Stimulated activated memory B cell treated with anti-CD40 and anti-IgM and Interleukin-4, amounts not matched to agents 10 μg/mL and 1 μg/mL and 100 μg/mL, for 72 hours (primary cell): ENCODE measurements around the gene CMC1.
"Not testable (repeated sequence)": the region's sequence is repeated elsewhere in the genome, so short reads cannot be mapped to it uniquely, and the experiment has no call there.

Experiments used
- ATAC-seq: fragments of 150-1000 bp; cut with Tn5 transposase; 2 replicates; pipeline ENCODE4 v1.10.0; 2021
- H3K27ac Mint-ChIP-seq: one replicate; pipeline ENCODE4 v1.8.0; 2022; ENCODE audit warnings: mild to moderate bottlenecking, mixed read lengths
- H3K27me3 Mint-ChIP-seq: one replicate; pipeline ENCODE4 v1.8.0; 2022; ENCODE audit warnings: mixed read lengths
- H3K36me3 Mint-ChIP-seq: one replicate; pipeline ENCODE4 v1.8.0; 2022; ENCODE audit warnings: mixed read lengths
- H3K4me1 Mint-ChIP-seq: one replicate; pipeline ENCODE4 v1.8.0; 2022; ENCODE audit warnings: mixed read lengths
- H3K4me3 Mint-ChIP-seq: one replicate; pipeline ENCODE4 v1.8.0; 2022; ENCODE audit warnings: mild to moderate bottlenecking, moderate library complexity, mixed read lengths
- H3K9me3 Mint-ChIP-seq: one replicate; pipeline ENCODE4 v1.8.0; 2022; ENCODE audit warnings: mixed read lengths

CMC1 gene

GRCh38 chr3:28241221-28242160 is at the start of gene CMC1:
TSS of gene CMC1 (plus strand) at chr3:28241619. CDS start at chr3:28241794, 175 bp downstream.
- ATAC-seq, result peak; percentile 98
- H3K4me1 Mint-ChIP-seq, result peaks cover 29% of the 10 kb centered on the region

GRCh38 chr3:28198161-28198560 is 43.3 kb upstream of the CMC1 start:
- peak; percentile 46 for ATAC-seq
- H3K4me1 Mint-ChIP-seq, result no peaks in the 10 kb centered on the region
- no peak overlapping the region for H3K4me3 Mint-ChIP-seq
- no peaks in the 10 kb centered on the region for H3K36me3 Mint-ChIP-seq
- no peaks in the 10 kb centered on the region for H3K9me3 Mint-ChIP-seq
- peaks cover 17% of the 10 kb centered on the region for H3K27me3 Mint-ChIP-seq
- no peak overlapping the region for H3K27ac Mint-ChIP-seq

More at GRCh38 chr3:28241221-28242160, at the start of gene CMC1:
- H3K27ac Mint-ChIP-seq, result peak within 1 kb of the TSS; percentile 81
- H3K36me3 Mint-ChIP-seq, result no peaks in the 10 kb centered on the region
- no peaks in the 10 kb centered on the region for H3K27me3 Mint-ChIP-seq
- no peaks in the 10 kb centered on the region for H3K9me3 Mint-ChIP-seq
- H3K4me3 Mint-ChIP-seq, result peak within 1 kb of the TSS; percentile 88

GRCh38 chr3:28198974-28199373 is 42.4 kb upstream of the CMC1 start:
- H3K27me3 Mint-ChIP-seq, result peaks cover 25% of the 10 kb centered on the region
- no peaks in the 10 kb centered on the region for H3K36me3 Mint-ChIP-seq

GRCh38 chr3:28199643-28200042 is 41.8 kb upstream of the CMC1 start:
- not testable (repeated sequence) for ATAC-seq, H3K4me1 Mint-ChIP-seq, H3K27ac Mint-ChIP-seq, H3K9me3 Mint-ChIP-seq, H3K36me3 Mint-ChIP-seq, H3K4me3 Mint-ChIP-seq
- peaks cover 29% of the 10 kb centered on the region for H3K27me3 Mint-ChIP-seq

More at GRCh38 chr3:28198974-28199373, 42.4 kb upstream of the CMC1 start:
- Mint-ChIP-seq H3K4me3 (no peak overlapping the region), H3K9me3 (no peaks in the 10 kb centered on the region), H3K27ac (no peak overlapping the region), H3K4me1 (no peaks in the 10 kb centered on the region)
- no peak for ATAC-seq

- not testable (repeated sequence) for H3K4me3 Mint-ChIP-seq, H3K4me1 Mint-ChIP-seq, ATAC-seq
Observed at GRCh38 chr3:28200366-28200848, 41.0 kb upstream of the CMC1 start.

GRCh38 chr3:28206479-28206878 is 34.9 kb upstream of the CMC1 start:
- Mint-ChIP-seq H3K9me3 (no peaks in the 10 kb centered on the region), H3K27me3 (peaks cover 28% of the 10 kb centered on the region), H3K36me3 (no peaks in the 10 kb centered on the region), H3K4me1 (peaks cover 6% of the 10 kb centered on the region), H3K27ac (no peak overlapping the region), H3K4me3 (no peak overlapping the region)
- ATAC-seq, result no peak

More at GRCh38 chr3:28200366-28200848, 41.0 kb upstream of the CMC1 start:
- not testable (repeated sequence) for H3K27ac Mint-ChIP-seq, H3K9me3 Mint-ChIP-seq, H3K36me3 Mint-ChIP-seq
- H3K27me3 Mint-ChIP-seq, result peaks cover 29% of the 10 kb centered on the region

GRCh38 chr3:28207000-28207733 is 34.3 kb upstream of the CMC1 start:
- Mint-ChIP-seq H3K4me1 (peaks cover 7% of the 10 kb centered on the region), H3K36me3 (no peaks in the 10 kb centered on the region), H3K27ac (no peak overlapping the region), H3K27me3 (peaks cover 21% of the 10 kb centered on the region), H3K4me3 (no peak overlapping the region), H3K9me3 (no peaks in the 10 kb centered on the region)
- no peak for ATAC-seq

- no peak for ATAC-seq
- no peaks in the 10 kb centered on the region for H3K27me3 Mint-ChIP-seq
- no peak overlapping the region for H3K27ac Mint-ChIP-seq
- H3K9me3 Mint-ChIP-seq, result peaks cover 6% of the 10 kb centered on the region
- H3K4me1 Mint-ChIP-seq, result peaks cover 7% of the 10 kb centered on the region
- H3K36me3 Mint-ChIP-seq, result no peaks in the 10 kb centered on the region
- no peak overlapping the region for H3K4me3 Mint-ChIP-seq
Observed at GRCh38 chr3:28210968-28211713, 30.3 kb upstream of the CMC1 start.

- Mint-ChIP-seq H3K36me3 (no peaks in the 10 kb centered on the region), H3K9me3 (peaks cover 10% of the 10 kb centered on the region), H3K27ac (no peak overlapping the region), H3K27me3 (peaks cover 9% of the 10 kb centered on the region), H3K4me3 (no peak overlapping the region), H3K4me1 (peaks cover 7% of the 10 kb centered on the region)
- ATAC-seq, result no peak
Observed at GRCh38 chr3:28212681-28213080, 28.7 kb upstream of the CMC1 start.

- Mint-ChIP-seq H3K27ac (no peak overlapping the region), H3K4me1 (peaks cover 7% of the 10 kb centered on the region), H3K36me3 (no peaks in the 10 kb centered on the region), H3K4me3 (no peak overlapping the region), H3K27me3 (peaks cover 11% of the 10 kb centered on the region), H3K9me3 (peaks cover 14% of the 10 kb centered on the region)
- ATAC-seq, result no peak
Observed at GRCh38 chr3:28215407-28215806, 26.0 kb upstream of the CMC1 start.

- H3K27me3 Mint-ChIP-seq, result peaks cover 18% of the 10 kb centered on the region
- peaks cover 18% of the 10 kb centered on the region for H3K9me3 Mint-ChIP-seq
- H3K27ac Mint-ChIP-seq, result no peak overlapping the region
- ATAC-seq, result no peak
- no peak overlapping the region for H3K4me3 Mint-ChIP-seq
- H3K4me1 Mint-ChIP-seq, result no peaks in the 10 kb centered on the region
- no peaks in the 10 kb centered on the region for H3K36me3 Mint-ChIP-seq
Observed at GRCh38 chr3:28218071-28218916, 23.1 kb upstream of the CMC1 start.

- H3K4me1 Mint-ChIP-seq, result no peaks in the 10 kb centered on the region
- no peak overlapping the region for H3K27ac Mint-ChIP-seq
- no peaks in the 10 kb centered on the region for H3K36me3 Mint-ChIP-seq
- no peak for ATAC-seq
- peaks cover 18% of the 10 kb centered on the region for H3K27me3 Mint-ChIP-seq
- no peak overlapping the region for H3K4me3 Mint-ChIP-seq
- peaks cover 15% of the 10 kb centered on the region for H3K9me3 Mint-ChIP-seq
Observed at GRCh38 chr3:28218917-28219198, 22.6 kb upstream of the CMC1 start.

GRCh38 chr3:28224430-28224829 is 17.0 kb upstream of the CMC1 start:
- H3K4me1 Mint-ChIP-seq, result no peaks in the 10 kb centered on the region
- no peak for ATAC-seq
- H3K27ac Mint-ChIP-seq, result no peak overlapping the region

GRCh38 chr3:28226020-28226419 is 15.4 kb upstream of the CMC1 start:
- Mint-ChIP-seq H3K9me3 (no peaks in the 10 kb centered on the region), H3K27me3 (peaks cover under 1% of the 10 kb centered on the region), H3K36me3 (no peaks in the 10 kb centered on the region), H3K4me1 (no peaks in the 10 kb centered on the region), H3K4me3 (no peak overlapping the region), H3K27ac (no peak overlapping the region)
- no peak for ATAC-seq

More at GRCh38 chr3:28224430-28224829, 17.0 kb upstream of the CMC1 start:
- Mint-ChIP-seq H3K4me3 (no peak overlapping the region), H3K9me3 (peaks cover 5% of the 10 kb centered on the region), H3K27me3 (peaks cover 9% of the 10 kb centered on the region), H3K36me3 (no peaks in the 10 kb centered on the region)
